H1 (cell line): ENCODE measurements around the gene RNF5. TPM values are rescaled to one million over a fixed set of nuclear protein-coding genes. Genes with fewer than 3 reads are reported as not detected.

Experiments
- CTCF ChIA-PET: fragments of 300-600 bp; sonication (Branson Sonifier 250); formaldehyde crosslinking; loops from one replicate; lab custom pipeline; 2021; ENCODE audit not compliant: partially characterized antibody; lab: Charles Lee
- POLR2A ChIA-PET: fragments of 300-600 bp; sonication (Branson Sonifier 250); formaldehyde crosslinking; loops from one replicate; lab custom pipeline; 2021; ENCODE audit warnings: inconsistent platforms; ENCODE audit not compliant: partially characterized antibody; lab: Charles Lee
- DNase-seq, 2 experiments: peaks; one replicate each; pipeline versions ENCODE4 v3.0.0 to v3.0.0-alpha.2; 2010 to 2022; ENCODE audit warnings: low spot score in 2 of 2, low read depth in 1 of 2, mixed read lengths in 1 of 2
- FAIRE-seq: peaks from 2 replicates; lab custom pipeline; 2011; peaks lifted over from hg19 to GRCh38; lab: Jason Lieb, UNC
- H2AFZ ChIP-seq: 2 replicates; pipeline ENCODE4 v1.8.1; 2012; ENCODE audit warnings: low read length, inconsistent platforms
- H2AK5ac ChIP-seq: 2 replicates; pipeline ENCODE4 v1.6.1; 2013; ENCODE audit warnings: low read depth, low read length
- H2BK120ac ChIP-seq: replicated peaks from 2 replicates; pipeline ENCODE3; 2013; ENCODE audit warnings: low read depth, low read length, inconsistent platforms
- H2BK12ac ChIP-seq: 2 replicates; pipeline ENCODE4 v1.6.1; 2013; ENCODE audit warnings: low read depth, low read length
- H2BK15ac ChIP-seq: 2 replicates; pipeline ENCODE4 v1.6.1; 2013; ENCODE audit warnings: low read length
- H2BK20ac ChIP-seq: 2 replicates; pipeline ENCODE4 v1.6.1; 2013; ENCODE audit warnings: low read length
- H2BK5ac ChIP-seq: 2 replicates; pipeline ENCODE4 v1.6.1; 2013; ENCODE audit warnings: low read depth, low read length
- H3K14ac ChIP-seq: 2 replicates; pipeline ENCODE4 v1.6.1; 2013; ENCODE audit warnings: inconsistent platforms; ENCODE audit not compliant: insufficient read length
- H3K18ac ChIP-seq: 2 replicates; pipeline ENCODE4 v1.6.1; 2013; ENCODE audit warnings: low read length; ENCODE audit errors: extremely low read depth
- H3K23ac ChIP-seq: 2 replicates; pipeline ENCODE4 v1.6.1; 2013; ENCODE audit warnings: inconsistent platforms; ENCODE audit not compliant: insufficient read length
- H3K23me2 ChIP-seq: 2 replicates; pipeline ENCODE4 v1.6.1; 2013; ENCODE audit warnings: low read depth, low read length
- H3K27ac ChIP-seq: 2 replicates; pipeline ENCODE4 v1.6.1; 2011; ENCODE audit warnings: low read depth, low read length, inconsistent platforms
- H3K27me3 ChIP-seq, 4 experiments: replicated peaks in 1 of 4; 1 replicate in 1 of 4; 2 replicates in 3 of 4; pipeline versions ENCODE4 v1.6.1 to v1.8.1; 2011 to 2013; ENCODE audit warnings: low read length in 3 of 4, mild to moderate bottlenecking in 3 of 4, inconsistent platforms in 2 of 4, mixed read lengths in 2 of 4, moderate library complexity in 1 of 4; ENCODE audit not compliant: control insufficient read depth in 3 of 4, insufficient read depth in 3 of 4; ENCODE audit errors: extremely low read depth in 1 of 4
- H3K36me3 ChIP-seq, 4 experiments: 2 replicates each; pipeline versions ENCODE4 v1.6.1 to v1.8.1; 2011 to 2013; ENCODE audit warnings: mild to moderate bottlenecking in 4 of 4, low read length in 3 of 4, moderate library complexity in 2 of 4, control low read depth in 1 of 4, inconsistent platforms in 1 of 4; ENCODE audit not compliant: insufficient read depth in 4 of 4, control insufficient read depth in 2 of 4
- H3K4ac ChIP-seq: replicated peaks from 2 replicates; pipeline ENCODE3; 2013; ENCODE audit warnings: low read length, low read depth, mixed read lengths, inconsistent platforms; ENCODE audit not compliant: insufficient read length
- H3K4me1 ChIP-seq, 4 experiments: replicated peaks in 1 of 4; 1 replicate in 1 of 4; 2 replicates in 3 of 4; pipeline versions ENCODE4 v1.6.1 to v1.8.1; 2011 to 2013; ENCODE audit warnings: low read length in 3 of 4, inconsistent platforms in 2 of 4, mixed read lengths in 1 of 4; ENCODE audit not compliant: insufficient read depth in 4 of 4, control insufficient read depth in 3 of 4
- H3K4me2 ChIP-seq, 2 experiments: 2 replicates each; pipeline versions ENCODE4 v1.6.1 to v1.8.1; 2011 to 2013; ENCODE audit warnings: low read depth in 2 of 2, low read length in 2 of 2, control low read depth in 1 of 2, inconsistent platforms in 1 of 2, mild to moderate bottlenecking in 1 of 2; ENCODE audit not compliant: insufficient read depth in 1 of 2
- H3K4me3 ChIP-seq, 4 experiments: fragments of 200-600, 300-600 bp in 1 of 4; sonication (generic), shearing (Covaris generic), sonication (Bioruptor Twin) in 1 of 4; 2 replicates each; pipeline versions ENCODE4 v1.5.1 to v1.8.1; 2011 to 2016; ENCODE audit warnings: low read length in 4 of 4, low read depth in 3 of 4, control low read depth in 2 of 4, inconsistent platforms in 2 of 4, mild to moderate bottlenecking in 2 of 4, mixed read lengths in 1 of 4, moderate library complexity in 1 of 4; ENCODE audit not compliant: insufficient read depth in 2 of 4; ENCODE audit errors: extremely low read depth in 1 of 4
- H3K56ac ChIP-seq: replicated peaks from 2 replicates; pipeline ENCODE3; 2013; ENCODE audit warnings: low read depth, mild to moderate bottlenecking, mixed read lengths, low read length, inconsistent platforms; ENCODE audit not compliant: insufficient read length
- H3K79me1 ChIP-seq: 2 replicates; pipeline ENCODE4 v1.6.1; 2013; ENCODE audit warnings: low read depth, low read length, control low read depth
- H3K79me2 ChIP-seq, 2 experiments: 2 replicates each; pipeline versions ENCODE4 v1.6.1 to v1.8.1; 2012 to 2013; ENCODE audit warnings: low read length in 2 of 2, mild to moderate bottlenecking in 2 of 2, inconsistent platforms in 1 of 2; ENCODE audit not compliant: insufficient read depth in 2 of 2, control insufficient read depth in 1 of 2
- H3K9ac ChIP-seq, 4 experiments: replicated peaks in 1 of 4; 1 replicate in 1 of 4; 2 replicates in 3 of 4; pipeline versions ENCODE4 v1.6.1 to v1.8.1; 2011 to 2013; ENCODE audit warnings: low read depth in 3 of 4, low read length in 3 of 4, control low read depth in 2 of 4, mild to moderate bottlenecking in 2 of 4, moderate library complexity in 2 of 4, inconsistent platforms in 1 of 4; ENCODE audit errors: extremely low read depth in 1 of 4
- H3K9me3 ChIP-seq, 2 experiments: 2 replicates each; pipeline versions ENCODE4 v1.6.1 to v1.8.1; 2012 to 2013; ENCODE audit warnings: mild to moderate bottlenecking in 2 of 2, moderate library complexity in 2 of 2, control low read depth in 1 of 2, inconsistent platforms in 1 of 2, low read depth in 1 of 2, low read length in 1 of 2, mixed read lengths in 1 of 2; ENCODE audit not compliant: insufficient read depth in 2 of 2
- H4K20me1 ChIP-seq, 2 experiments: replicated peaks in 1 of 2; 2 replicates each; pipeline versions ENCODE3 to v1.8.1; 2011 to 2013; ENCODE audit warnings: inconsistent platforms in 2 of 2, low read length in 2 of 2, mild to moderate bottlenecking in 1 of 2; ENCODE audit not compliant: insufficient read depth in 2 of 2, control insufficient read depth in 1 of 2
- H4K5ac ChIP-seq: 2 replicates; pipeline ENCODE4 v1.6.1; 2013; ENCODE audit warnings: low read length, low read depth, mixed read lengths, inconsistent platforms; ENCODE audit not compliant: insufficient read length
- H4K8ac ChIP-seq: 2 replicates; pipeline ENCODE4 v1.8.0; 2013; ENCODE audit warnings: mild to moderate bottlenecking, moderate library complexity, low read length, inconsistent platforms; ENCODE audit not compliant: insufficient read depth; ENCODE audit errors: extremely low read depth
- H4K91ac ChIP-seq: replicated peaks from 2 replicates; pipeline ENCODE3; 2013; ENCODE audit warnings: low read length, mixed read lengths, inconsistent platforms; ENCODE audit not compliant: insufficient read length
- BACH1 ChIP-seq: IDR thresholded peaks from 2 replicates; pipeline ENCODE4 v1.6.1; 2012; ENCODE audit warnings: low read length, improper control_type of control experiment
- CREB1 ChIP-seq: IDR thresholded peaks from 2 replicates; pipeline ENCODE4 v1.6.1; 2012; ENCODE audit warnings: inconsistent platforms
- EP300 ChIP-seq, 2 experiments: IDR thresholded peaks; 1 replicate in 1 of 2; 2 replicates in 1 of 2; pipeline ENCODE4 v1.6.1; 2011 to 2012; ENCODE audit warnings: low read depth in 2 of 2, low read length in 2 of 2, mild to moderate bottlenecking in 2 of 2, borderline replicate concordance in 1 of 2, inconsistent platforms in 1 of 2, moderate library complexity in 1 of 2
- FOSL1 ChIP-seq: IDR thresholded peaks from 2 replicates; pipeline ENCODE4 v1.6.1; 2011; ENCODE audit warnings: mild to moderate bottlenecking, low read depth, low read length, moderate library complexity; ENCODE audit not compliant: insufficient read depth
- HDAC6 ChIP-seq: IDR thresholded peaks from one replicate; pipeline ENCODE4 v1.7.1; 2012; ENCODE audit warnings: low read depth, mild to moderate bottlenecking, inconsistent platforms, low read length, moderate library complexity
- JUND ChIP-seq: IDR thresholded peaks from 2 replicates; pipeline ENCODE4 v1.6.1; 2011; ENCODE audit warnings: mild to moderate bottlenecking, improper control_type of control experiment, low read length
- KDM1A ChIP-seq: fragments of 200-600, 300-600 bp; sonication (generic); IDR thresholded peaks from 2 replicates; pipeline ENCODE4 v1.7.1; 2016; ENCODE audit warnings: mild to moderate bottlenecking, low read length, borderline replicate concordance
- POLR2A ChIP-seq, 2 experiments: IDR thresholded peaks; 1 replicate in 1 of 2; 2 replicates in 1 of 2; pipeline ENCODE4 v1.6.1; 2011; ENCODE audit warnings: low read depth in 2 of 2, low read length in 2 of 2, mild to moderate bottlenecking in 2 of 2; ENCODE audit errors: control extremely low read depth in 1 of 2
- RXRA ChIP-seq: IDR thresholded peaks from 2 replicates; pipeline ENCODE4 v1.6.1; 2011; ENCODE audit warnings: low read depth, mild to moderate bottlenecking, low read length, moderate library complexity; ENCODE audit not compliant: insufficient read depth
- TCF12 ChIP-seq: IDR thresholded peaks from 2 replicates; pipeline ENCODE4 v1.6.1; 2011; ENCODE audit warnings: low read depth, mild to moderate bottlenecking, low read length
- YY1 ChIP-seq: IDR thresholded peaks from 2 replicates; pipeline ENCODE4 v1.6.1; 2011; ENCODE audit warnings: low read depth, mild to moderate bottlenecking, low read length
- WGBS, 2 experiments: shearing (Covaris generic) in 1 of 2; methylation state at CpG; one replicate each; pipeline versions ENCODE4 v1.1.6 to v1.1.7; 2013 to 2015; ENCODE audit warnings: low lambda C conversion rate in 2 of 2, mixed read lengths in 2 of 2, inconsistent platforms in 1 of 2, low coverage in 1 of 2, missing lambda C conversion rate in 1 of 2; ENCODE audit not compliant: insufficient replicate concordance in 2 of 2, insufficient coverage in 1 of 2, insufficient read length in 1 of 2; ENCODE audit errors: extremely low coverage in 1 of 2, missing lambda C conversion rate in 1 of 2; 5-methylcytosine and 5-hydroxymethylcytosine counted together
- polyA plus RNA-seq, 7 experiments: library from polyadenylated mRNA; depleted of rRNA in 3 of 7; stranded (reverse) in 5 of 7; unstranded in 2 of 7; fragments of >200 nt in 5 of 7; fragments of 200-250 nt in 2 of 7; gene quantifications; 1 replicate in 5 of 7; 2 replicates in 1 of 7; 4 replicates in 1 of 7; pipeline versions ENCODE4 v1.2.1 to v1.2.3, GENCODE V29; 2011 to 2013; ENCODE audit warnings: missing spikeins in 2 of 7, mixed read lengths in 2 of 7
- total RNA-seq: library from RNA; stranded (reverse); fragmentation: NEBNext Ultra II Directional; extraction: Animal tissue kit (Norgen Biotek cat#: 25700); gene quantifications from 2 replicates; pipeline ENCODE4 v1.2.1, GENCODE V29; 2021

RNF5 gene
- total and polyA plus RNA-seq, 2 of the 8 experiments (the other 6 are each of a cell fraction or from before 2014, with no cell fraction given) = 90.0 to 158 TPM

DNA sequence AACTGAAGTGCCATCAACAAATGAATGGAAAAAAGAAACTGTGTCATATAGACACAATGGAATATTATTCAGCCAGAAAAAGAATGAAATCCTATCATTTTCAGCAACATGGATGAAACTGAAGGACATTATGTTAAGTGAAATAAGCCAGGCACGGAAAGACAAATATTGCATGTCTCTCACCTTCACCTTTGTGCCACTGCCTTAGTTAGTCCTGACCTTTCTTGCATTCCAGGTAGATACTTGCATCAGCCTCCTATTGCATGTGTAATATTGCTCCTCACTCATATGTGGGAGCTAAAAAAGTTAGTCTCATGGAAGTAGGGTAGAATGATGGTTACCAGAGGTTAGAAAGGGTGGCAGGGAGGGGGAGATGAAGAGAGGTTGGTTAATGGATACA is 30.8 kb downstream of the RNF5 start:
- CTCF ChIA-PET = no interaction called here

More for the DNA sequence above, 30.8 kb downstream of the RNF5 start:
- H4K5ac ChIP-seq = no peak overlapping the region
- no peak overlapping the region for H3K18ac ChIP-seq
- no peak overlapping the region for H2BK12ac ChIP-seq
- DNase-seq (no peak), FAIRE-seq (no peak)
- H3K4me1 ChIP-seq = no peaks in the 10 kb centered on the region
- H2BK20ac ChIP-seq = no peak overlapping the region
- H3K23ac ChIP-seq = no peak overlapping the region
- no peaks in the 10 kb centered on the region; the same call in 1 of the 2 replicates for H3K79me1 ChIP-seq
- H4K8ac ChIP-seq = no peak overlapping the region
- H3K27ac ChIP-seq = no peak overlapping the region
- no peak overlapping the region for H3K56ac ChIP-seq
- POLR2A ChIA-PET = no interaction called here
- no peaks in the 10 kb centered on the region for H3K79me2 ChIP-seq
- H3K4me2 ChIP-seq = no peak overlapping the region
- H3K27me3 ChIP-seq = no peaks in the 10 kb centered on the region
- TF ChIP-seq POLR2A (IDR thresholded peaks at IDR 0.05; ENCODE audit: control extremely low read depth in 1 of 2, low read depth in 2 of 2, low read length in 2 of 2) (no peak), BACH1 (no peak), EP300 (IDR thresholded peaks at IDR 0.05; ENCODE audit: borderline replicate concordance in 1 of 2, low read depth in 2 of 2, low read length in 2 of 2) (no peak), YY1 (no peak), KDM1A (no peak), TCF12 (no peak), RXRA (no peak), HDAC6 (no peak), JUND (no peak), FOSL1 (no peak), CREB1 (no peak)
- H3K9ac ChIP-seq = no peak overlapping the region
- no peaks in the 10 kb centered on the region for H3K36me3 ChIP-seq
- H3K14ac ChIP-seq = no peak overlapping the region
- no peak overlapping the region for H3K4ac ChIP-seq
- no peaks in the 10 kb centered on the region for H3K9me3 ChIP-seq
- H2BK15ac ChIP-seq = no peak overlapping the region
- H2AK5ac ChIP-seq = no peak overlapping the region
- H2BK120ac ChIP-seq = no peak overlapping the region
- no peak overlapping the region for H2AFZ ChIP-seq
- no peak overlapping the region for H4K91ac ChIP-seq
- H3K23me2 ChIP-seq = no peaks in the 10 kb centered on the region
- H3K4me3 ChIP-seq = no peak overlapping the region
- 96% methylated on average over 1 of the region's 1 CpG; no CpG with 5 or more reads in 1 of the 2 experiments for WGBS, 2 experiments
- H4K20me1 ChIP-seq = no peaks in the 10 kb centered on the region
- H2BK5ac ChIP-seq = no peak overlapping the region
